NCI-H446 treated with DMSO at 0.1 percent for 48 hours (cell line): ENCODE measurements around the gene C1QTNF5.

Experiments
- DNase-seq: peaks from one replicate; lab custom pipeline; 2025; lab: John Stamatoyannopoulos, UW

Gene C1QTNF5

GRCh38 chr11:119290894-119291497 is 49.7 kb downstream of the C1QTNF5 start:
- DNase-seq = no peak
